ENCODE data around the gene ANKRA2. TPM values are rescaled to one million over a fixed set of nuclear protein-coding genes. Genes with fewer than 3 reads are reported as not detected.

The ANKRA2 gene
- total RNA-seq, 2 experiments from 2014 or later: 45.0 to 45.1 TPM

- H3K4me1 Mint-ChIP-seq (ENCODE audit: low read depth): peaks cover 8% of the 10 kb centered on the region
Measured at GRCh38 chr5:73506459-73506955, 58.9 kb downstream of the ANKRA2 start.

More at GRCh38 chr5:73506459-73506955, 58.9 kb downstream of the ANKRA2 start:
- Mint-ChIP-seq H3K36me3 (ENCODE audit: low read depth) (peaks cover 56% of the 10 kb centered on the region), H3K9me3 (no peaks in the 10 kb centered on the region), H3K27me3 (no peaks in the 10 kb centered on the region), H3K4me3 (no peak overlapping the region), H3K27ac (no peak overlapping the region)
- intact Hi-C loops (cut with DNase I, micrococcal nuclease): no loop called here
- H3K4me1 ChIP-seq (ENCODE audit: insufficient read depth, low read length): peaks cover under 1% of the 10 kb centered on the region
- no peak for TF ChIP-seq CTCF (IDR thresholded peaks at IDR 0.05)
- POLR2A ChIA-PET: no interaction called here
- H3K27me3 ChIP-seq (ENCODE audit: control insufficient read depth in 1 of 2, insufficient read depth in 2 of 2, low read length in 2 of 2): no peaks in the 10 kb centered on the region
- H3K27ac ChIP-seq (ENCODE audit: low read depth in 1 of 2, low read length in 2 of 2): no peak overlapping the region
- CTCF ChIA-PET: interaction anchor here (1.1 kb wide), 1 partner anchor 55 kb away, joined by 3 read pairs; no protein-coding TSS in a partner anchor
- no peaks in the 10 kb centered on the region for H3K9me3 ChIP-seq (ENCODE audit: control insufficient read depth in 1 of 2, insufficient read depth in 1 of 2, low read length in 2 of 2)
- ATAC-seq (ENCODE audit: poor library complexity) (no peak), DNase-seq (no peak)
- H3K36me3 ChIP-seq (ENCODE audit: insufficient read depth, low read length): peaks cover 53% of the 10 kb centered on the region
- H3K4me3 ChIP-seq (ENCODE audit: low read length): no peak overlapping the region

Other genes with a start within 250 kb of the ANKRA2 start
- gene FOXD1, start 116.9 kb downstream of the ANKRA2 start, total RNA-seq: not detected
- 100 to 1,000 TPM; 756 to 769 TPM for gene BTF3, start 67.2 kb downstream of the ANKRA2 start, total RNA-seq
- 10 to 100 TPM; 52.0 to 55.2 TPM for gene UTP15, start 104 bp upstream of the ANKRA2 start, total RNA-seq
- gene ARHGEF28, start 60.6 kb upstream of the ANKRA2 start, total RNA-seq: not detected